Heart right ventricle (tissue), 16 donors: ENCODE data around the gene SCUBE1. TPM values are rescaled to one million over a fixed set of nuclear protein-coding genes. Genes with fewer than 3 reads are reported as not detected.
A peak's percentile ranks its signal among the peaks of the same experiment; 100 is the strongest.

Source experiments
- ATAC-seq, 8 donors: fragments of 200-7000 bp; cut with Tn5 transposase; one replicate each; pipeline ENCODE4 v1.9.1; 2020; ENCODE audit warnings: mild to moderate bottlenecking in 8 of 8, moderate library complexity in 8 of 8, moderate number of reproducible peaks in 1 of 8
- DNase-seq, 2 donors: peaks; one replicate each; pipeline ENCODE4 v3.0.0-alpha.2; 2020
- H3K27ac ChIP-seq, 10 donors: fragments of 200-600 bp; sonication (generic) in 2 of 10; one replicate each; pipeline versions ENCODE4 v1.5.0 to v1.8.0; 2020 to 2022; ENCODE audit warnings: mild to moderate bottlenecking in 3 of 10
- H3K27me3 ChIP-seq, 7 donors: fragments of 200-600 bp; one replicate each; pipeline ENCODE4 v1.8.0; 2021 to 2022; ENCODE audit warnings: mild to moderate bottlenecking in 2 of 7
- H3K36me3 ChIP-seq, 9 donors: fragments of 200-600 bp; sonication (generic) in 1 of 9; one replicate each; pipeline versions ENCODE4 v1.5.0 to v1.8.0; 2020 to 2022; ENCODE audit warnings: mild to moderate bottlenecking in 2 of 9
- H3K4me1 ChIP-seq, 9 donors: fragments of 200-600 bp; sonication (generic) in 1 of 9; one replicate each; pipeline versions ENCODE4 v1.5.0 to v1.8.0; 2020 to 2022; ENCODE audit warnings: mild to moderate bottlenecking in 4 of 9
- H3K4me3 ChIP-seq, 10 donors: fragments of 200-600 bp; sonication (generic) in 2 of 10; one replicate each; pipeline versions ENCODE4 v1.5.0 to v1.8.0; 2020 to 2022; ENCODE audit warnings: mild to moderate bottlenecking in 7 of 10, moderate library complexity in 2 of 10
- H3K9me3 ChIP-seq, 11 donors: fragments of 200-600 bp in 10 of 11; sonication (generic) in 2 of 11; one replicate each; pipeline versions ENCODE4 v1.5.0 to v1.8.0; 2013 to 2022; ENCODE audit warnings: mild to moderate bottlenecking in 2 of 11, control low read depth in 1 of 11, moderate library complexity in 1 of 11
- WGBS, 2 donors: extraction: QIAGEN DNeasy Blood & Tissue Kit; methylation state at CpG; one replicate each; pipeline ENCODE4 v1.1.7; 2013; ENCODE audit warnings: inconsistent platforms in 1 of 2; 5-methylcytosine and 5-hydroxymethylcytosine counted together
- intact Hi-C, 10 donors: fragments of 100-400 bp; cut with DNase I; formaldehyde crosslinking; loops; one replicate each; pipeline versions ENCODE4 v1.11.1 to v1.14.2; 2022
- polyA plus RNA-seq, 2 donors: library from polyadenylated mRNA; stranded (reverse); fragments of 200-250 nt; gene quantifications; one replicate each; pipeline ENCODE4 v1.2.3, GENCODE V29; 2013
- total RNA-seq, 10 donors: library from RNA; stranded (reverse); fragmentation: NEBNext Ultra II Directional in 3 of 10; extraction: Animal tissue kit (Norgen Biotek cat#: 25700) in 3 of 10; gene quantifications; one replicate each; pipeline versions ENCODE4 v1.2.1 to v1.2.4, GENCODE V29; 2021 to 2023
- TF ChIP-seq, protein P1 (sequence below), 9 donors: fragments of 200-600 bp; sonication (generic) in 2 of 9; IDR thresholded peaks; one replicate each; pipeline versions ENCODE4 v1.5.0 to v1.8.0; 2021 to 2022; ENCODE audit warnings: antibody characterized with exemption in 9 of 9, mild to moderate bottlenecking in 5 of 9, moderate library complexity in 1 of 9
- donor health status: Arrhythmogenic right ventricular cardiomyopathy.
- donor health status: ischemic (EF 13 %, LVEDD 7.1; RV severe dilation, severe dysfunction).
- donor health status: healthy with polysubstance abuse.
- donor health status: DM: no; HTN: yes; CAD: no.
- donor health status: DM: no; HTN: no; CAD: no.
- donor health status: ischemic (EF 25% LVEDD 6.9; RV normal size, moderate dysfunction).
- donor health status: ischemic (EF 25% LVEDD 5.7; RV mildly dilated, moderate dysfunction).
- donor health status: healthy.
- donor health status: DM: yes; HTN: yes; CAD: no.
- donor health status: Ischemic cardiomyopathy.
- donor health status: ischemic (EF 35%, LVEDD 5.7; RV mildly dilated, moderate dysfunction).
- donor health status: nonischemic (EF 11% LVEDD 7.7; RV severe dilation, severe dysfunction).
- donor health status: DM: yes; HTN: yes; CAD: no.
- donor health status: PGD.
- donor health status: ischemic (EF 29% LVEDD 5.4; RV normal size, mild dysfunction).
- donor health status: nonischemic (EF 23%, LVEDD 6.1; RV moderate dilation, normal function).

The SCUBE1 gene
- total and polyA plus RNA-seq, 12 donors, result 0.01 to 0.60 (median 0.13) TPM; not detected in 1

DNA sequence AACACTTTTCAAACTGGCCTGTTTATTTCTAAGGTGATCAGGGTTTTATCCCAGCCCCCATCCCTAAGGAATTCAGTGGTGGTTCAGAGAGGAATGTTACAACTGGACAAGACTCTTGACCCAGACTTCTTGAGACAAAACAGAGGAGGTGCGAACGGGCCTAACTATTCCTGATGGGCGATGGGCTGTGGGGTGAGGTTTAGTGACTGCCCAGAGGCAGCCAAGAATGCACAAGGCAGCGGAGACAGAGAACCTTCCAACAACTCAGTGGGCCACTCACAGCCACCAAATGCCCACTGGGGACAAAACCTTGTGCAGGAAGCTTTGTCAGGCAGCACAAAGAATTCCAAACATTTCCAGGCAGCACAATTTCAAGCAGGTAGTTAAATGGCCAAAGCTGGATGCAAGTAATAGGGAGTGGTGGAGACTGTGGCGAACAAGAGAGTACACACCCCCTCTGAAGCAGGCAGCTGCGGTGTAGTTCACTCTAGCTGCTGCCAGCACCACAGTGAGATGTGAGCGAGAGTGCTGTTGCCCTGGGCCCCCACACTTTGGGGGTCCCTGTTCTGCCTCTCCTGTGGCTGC, 29.2 kb downstream of the SCUBE1 start:
- no peak for DNase-seq
- WGBS, 2 donors, result 81 to 83% methylated on average over 7 of the region's 7 CpGs

DNA sequence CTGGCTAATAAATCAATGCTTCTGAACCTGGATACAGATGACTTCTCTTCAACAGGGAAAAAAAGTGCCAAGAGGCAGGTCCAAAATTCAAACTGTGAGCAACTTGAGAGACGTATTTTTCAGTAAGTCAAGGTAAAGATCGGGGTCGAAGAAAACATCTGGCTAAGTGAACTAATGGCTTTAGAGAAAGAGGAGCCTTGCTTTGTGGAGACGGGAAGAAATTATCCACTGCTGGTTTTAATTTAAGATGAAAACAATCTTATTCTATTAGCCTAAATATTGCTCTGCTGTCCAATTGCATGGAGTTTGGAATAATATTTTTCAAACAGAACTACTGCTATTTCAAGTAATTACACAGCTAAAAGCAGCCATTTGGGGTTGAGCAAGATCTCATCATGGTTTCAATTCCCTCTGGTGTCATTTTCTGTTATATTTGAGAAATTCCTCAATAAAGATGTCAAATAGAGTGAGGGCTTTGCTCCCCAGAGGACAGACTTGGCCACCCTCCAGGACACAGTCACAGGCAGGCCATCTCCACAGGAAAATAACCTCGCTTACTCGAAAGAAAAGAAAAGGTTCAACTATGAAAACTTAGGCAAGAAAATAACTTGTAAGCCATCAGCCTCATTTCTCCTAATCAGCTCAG, 29.8 kb downstream of the SCUBE1 start:
- no peaks in the 10 kb centered on the region for H3K36me3 ChIP-seq
- DNase-seq (peak; percentile 36 to 64), ATAC-seq (peak in 2 of 8 donors; percentile 34 to 41)
- H3K27me3 ChIP-seq, result peaks cover 0 to 22% (median 0%) of the 10 kb centered on the region in 7 donors
- TF ChIP-seq, protein P1, sequence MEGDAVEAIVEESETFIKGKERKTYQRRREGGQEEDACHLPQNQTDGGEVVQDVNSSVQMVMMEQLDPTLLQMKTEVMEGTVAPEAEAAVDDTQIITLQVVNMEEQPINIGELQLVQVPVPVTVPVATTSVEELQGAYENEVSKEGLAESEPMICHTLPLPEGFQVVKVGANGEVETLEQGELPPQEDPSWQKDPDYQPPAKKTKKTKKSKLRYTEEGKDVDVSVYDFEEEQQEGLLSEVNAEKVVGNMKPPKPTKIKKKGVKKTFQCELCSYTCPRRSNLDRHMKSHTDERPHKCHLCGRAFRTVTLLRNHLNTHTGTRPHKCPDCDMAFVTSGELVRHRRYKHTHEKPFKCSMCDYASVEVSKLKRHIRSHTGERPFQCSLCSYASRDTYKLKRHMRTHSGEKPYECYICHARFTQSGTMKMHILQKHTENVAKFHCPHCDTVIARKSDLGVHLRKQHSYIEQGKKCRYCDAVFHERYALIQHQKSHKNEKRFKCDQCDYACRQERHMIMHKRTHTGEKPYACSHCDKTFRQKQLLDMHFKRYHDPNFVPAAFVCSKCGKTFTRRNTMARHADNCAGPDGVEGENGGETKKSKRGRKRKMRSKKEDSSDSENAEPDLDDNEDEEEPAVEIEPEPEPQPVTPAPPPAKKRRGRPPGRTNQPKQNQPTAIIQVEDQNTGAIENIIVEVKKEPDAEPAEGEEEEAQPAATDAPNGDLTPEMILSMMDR (IDR thresholded peaks at IDR 0.05), result no peak
- 62 to 69% methylated on average over 6 of the region's 6 CpGs for WGBS, 2 donors
- H3K4me3 ChIP-seq, result no peak overlapping the region
- no peaks in the 10 kb centered on the region for H3K9me3 ChIP-seq
- H3K4me1 ChIP-seq, result peaks cover 0 to 17% (median 10%) of the 10 kb centered on the region in 9 donors
- intact Hi-C loops, result no loop called here
- H3K27ac ChIP-seq, result no peak overlapping the region

More for the DNA sequence above, 29.2 kb downstream of the SCUBE1 start:
- intact Hi-C loops, result no loop called here
- no peak overlapping the region for H3K4me3 ChIP-seq
- no peak for ATAC-seq
- TF ChIP-seq, protein P1 (IDR thresholded peaks at IDR 0.05), result no peak
- H3K4me1 ChIP-seq, result peaks cover 0 to 17% (median 10%) of the 10 kb centered on the region in 9 donors
- no peak overlapping the region for H3K27ac ChIP-seq
- peaks cover 0 to 22% (median 0%) of the 10 kb centered on the region in 7 donors for H3K27me3 ChIP-seq
- no peaks in the 10 kb centered on the region for H3K36me3 ChIP-seq
- no peaks in the 10 kb centered on the region for H3K9me3 ChIP-seq

- Histone ChIP-seq H3K27ac (no peak overlapping the region), H3K4me3 (no peak overlapping the region), H3K4me1 (peaks cover 0 to 17% (median 10%) of the 10 kb centered on the region in 9 donors), H3K9me3 (no peaks in the 10 kb centered on the region), H3K36me3 (no peaks in the 10 kb centered on the region), H3K27me3 (peaks cover 0 to 22% (median 0%) of the 10 kb centered on the region in 7 donors)
- peak; percentile 47 to 51 for DNase-seq
- peak; percentile 21 to 90 (median 79) for ATAC-seq
- TF ChIP-seq, protein P1 (IDR thresholded peaks at IDR 0.05), result no peak
- 68 to 77% methylated on average over 10 of the region's 10 CpGs for WGBS, 2 donors
- intact Hi-C loops, result no loop called here
These were observed 30.6 kb downstream of the SCUBE1 start for GRCh38 chr22:43312608-43313007.

GRCh38 chr22:43310798-43311197, 32.4 kb downstream of the SCUBE1 start:
- 97 to 98% methylated on average over 1 of the region's 1 CpG for WGBS, 2 donors
- ATAC-seq, result no peak
- TF ChIP-seq, protein P1 (IDR thresholded peaks at IDR 0.05), result no peak
- Histone ChIP-seq H3K27me3 (peaks cover 0 to 14% (median 0%) of the 10 kb centered on the region in 7 donors), H3K27ac (no peak overlapping the region), H3K36me3 (no peaks in the 10 kb centered on the region), H3K4me1 (peaks cover 0 to 22% (median 16%) of the 10 kb centered on the region in 9 donors), H3K4me3 (no peak overlapping the region), H3K9me3 (no peaks in the 10 kb centered on the region)
- no peak for DNase-seq
- intact Hi-C loops, result no loop called here
